A549 (cell line): ENCODE data around the gene SEMA5A. TPM values are rescaled to one million over a fixed set of nuclear protein-coding genes. Genes with fewer than 3 reads are reported as not detected.

Experiments used
- ATAC-seq, 2 experiments: fragments of 200-7000 bp in 1 of 2; fragments of >200 bp in 1 of 2; cut with Nextera tagmentation in 1 of 2; cut with Tn5 transposase in 1 of 2; 3 replicates each; pipeline versions ENCODE4 v1.8.0 to v1.9.1; 2018 to 2020; ENCODE audit warnings: mild to moderate bottlenecking in 1 of 2, moderate library complexity in 1 of 2
- CTCF ChIA-PET: fragments of 300-600 bp; sonication (Branson Sonifier 250); formaldehyde crosslinking; extraction: SDS; loops from one replicate; lab custom pipeline; 2021; ENCODE audit warnings: antibody characterized with exemption, inconsistent platforms; lab: Yijun Ruan, JAX
- POLR2A ChIA-PET: fragments of 350-600 bp; formaldehyde crosslinking; extraction: SDS; loops from one replicate; lab custom pipeline; 2021; ENCODE audit warnings: antibody characterized with exemption, inconsistent platforms; lab: Yijun Ruan, JAX
- DNase-seq, 2 experiments: peaks; one replicate each; pipeline versions ENCODE4 v3.0.0 to v3.0.0-alpha.2; 2011 to 2016; ENCODE audit warnings: low read depth in 1 of 2, low spot score in 1 of 2
- FAIRE-seq: peaks from 2 replicates; lab custom pipeline; 2011; peaks lifted over from hg19 to GRCh38; lab: Jason Lieb, UNC
- H3K27ac ChIP-seq, 2 experiments: fragments of >200 bp; sonication (Bioruptor Twin); formaldehyde crosslinking; 3 replicates each; pipeline ENCODE4 v1.5.1; 2016 to 2017
- H3K4me1 ChIP-seq: fragments of >200 bp; sonication (Bioruptor Twin); formaldehyde crosslinking; 3 replicates; pipeline ENCODE4 v1.6.1; 2016
- H3K4me2 ChIP-seq: fragments of >200 bp; sonication (Bioruptor Twin); formaldehyde crosslinking; 3 replicates; pipeline ENCODE4 v1.6.1; 2016
- H3K4me3 ChIP-seq: fragments of >200 bp; sonication (Bioruptor Twin); formaldehyde crosslinking; 3 replicates; pipeline ENCODE4 v1.5.1; 2016
- H3K9me3 ChIP-seq: fragments of >200 bp; sonication (Bioruptor Twin); formaldehyde crosslinking; 3 replicates; pipeline ENCODE4 v1.6.1; 2016
- CBX8 ChIP-seq: fragments of 200-600 bp; sonication (generic); IDR thresholded peaks from 2 replicates; pipeline ENCODE4 v1.6.1; 2016
- CEBPB ChIP-seq, 2 experiments: fragments of >200 bp in 1 of 2; sonication (Bioruptor Twin) in 1 of 2; formaldehyde crosslinking in 1 of 2; IDR thresholded peaks; 2 replicates each; pipeline ENCODE4 v1.6.1; 2012 to 2016
- EHMT2 ChIP-seq: fragments of 200-600 bp; sonication (generic); IDR thresholded peaks from 2 replicates; pipeline ENCODE4 v1.6.1; 2016; ENCODE audit warnings: antibody characterized with exemption, low read depth, mild to moderate bottlenecking, moderate library complexity
- FOSB ChIP-seq: fragments of 250-450 bp; sonication (Bioruptor Pico); IDR thresholded peaks from 2 replicates; pipeline ENCODE4 v1.5.0; 2020; ENCODE audit warnings: mild to moderate bottlenecking, moderate library complexity
- GATA3 ChIP-seq: IDR thresholded peaks from 2 replicates; pipeline ENCODE4 v1.6.1; 2012; ENCODE audit warnings: borderline replicate concordance
- HEYL ChIP-seq: fragments of 250-450 bp; sonication (Bioruptor Pico); IDR thresholded peaks from 2 replicates; pipeline ENCODE4 v1.8.0; 2021; ENCODE audit warnings: mild to moderate bottlenecking, moderate library complexity
- HOXA7 ChIP-seq: fragments of 250-450 bp; sonication (Bioruptor Pico); IDR thresholded peaks from 2 replicates; pipeline ENCODE4 v1.5.0; 2020; ENCODE audit warnings: mild to moderate bottlenecking, moderate library complexity
- JUNB ChIP-seq: fragments of >200 bp; sonication (Bioruptor Twin); formaldehyde crosslinking; IDR thresholded peaks from 2 replicates; pipeline ENCODE4 v1.6.1; 2016
- KDM1A ChIP-seq: fragments of 200-600 bp; sonication (generic); IDR thresholded peaks from 2 replicates; pipeline ENCODE4 v1.6.1; 2016; ENCODE audit warnings: low read depth, mild to moderate bottlenecking
- MAFK ChIP-seq: fragments of 450-650 bp; IDR thresholded peaks from 2 replicates; pipeline ENCODE4 v1.6.1; 2014; ENCODE audit not compliant: partially characterized antibody
- NFE2L2 ChIP-seq: fragments of 150-350 bp; conservative IDR thresholded peaks from 2 replicates; pipeline ENCODE4 v1.6.1; 2014; ENCODE audit warnings: low read length
- RAD21 ChIP-seq, 2 experiments: fragments of >200 bp in 1 of 2; sonication (Bioruptor Twin) in 1 of 2; formaldehyde crosslinking in 1 of 2; IDR thresholded peaks in 1 of 2; conservative IDR thresholded peaks in 1 of 2; 2 replicates in 1 of 2; 3 replicates in 1 of 2; pipeline ENCODE4 v1.6.1; 2012 to 2018; ENCODE audit warnings: inconsistent platforms in 1 of 2
- SREBF2 ChIP-seq: fragments of 450-650 bp; IDR thresholded peaks from 2 replicates; pipeline ENCODE4 v1.6.1; 2014; ENCODE audit warnings: mild to moderate bottlenecking, moderate library complexity
- ZC3H11A ChIP-seq: fragments of 450-650 bp; IDR thresholded peaks from 2 replicates; pipeline ENCODE4 v1.6.1; 2014; ENCODE audit warnings: antibody characterized with exemption, mild to moderate bottlenecking
- ZFP36 ChIP-seq: fragments of 450-650 bp; IDR thresholded peaks from 2 replicates; pipeline ENCODE4 v1.6.1; 2014; ENCODE audit warnings: borderline replicate concordance; ENCODE audit not compliant: partially characterized antibody
- ZNF302 ChIP-seq: fragments of 250-450 bp; sonication (Bioruptor Pico); IDR thresholded peaks from 2 replicates; pipeline ENCODE4 v1.9.0; 2021; ENCODE audit warnings: inconsistent platforms, mild to moderate bottlenecking, moderate library complexity
- whole genome bisulfite sequencing: methylation state at CpG from one replicate; pipeline ENCODE4 v1.1.6; 2017; ENCODE audit errors: missing lambda C conversion rate; 5-methylcytosine and 5-hydroxymethylcytosine counted together
- polyA plus RNA-seq, 4 experiments: library from polyadenylated mRNA; depleted of rRNA in 3 of 4; stranded (reverse); fragments of >200 nt; fragmentation: RNase III in 1 of 4; extraction: RNeasy Plus Mini Kit Qiagen cat#74134 plus additional on column Dnase treatment in 1 of 4; gene quantifications; 2 replicates in 3 of 4; 3 replicates in 1 of 4; pipeline ENCODE4 v1.2.3, GENCODE V29; 2011 to 2017
- TF ChIP-seq, protein P1 (sequence below): IDR thresholded peaks from 2 replicates; pipeline ENCODE4 v1.6.1; 2012; ENCODE audit warnings: low read depth, borderline replicate concordance
- TF ChIP-seq, protein P2 (sequence below): fragments of 250-450 bp; sonication (Bioruptor Pico); IDR thresholded peaks from 2 replicates; pipeline ENCODE4 v1.5.0; 2021; ENCODE audit warnings: mild to moderate bottlenecking, moderate library complexity, borderline replicate concordance
- TF ChIP-seq, protein P3 (sequence below): fragments of 200-600 bp; sonication (generic); IDR thresholded peaks from 2 replicates; pipeline ENCODE4 v1.6.1; 2016; ENCODE audit warnings: antibody characterized with exemption, mild to moderate bottlenecking, moderate library complexity
- TF ChIP-seq, protein P4 (sequence below): fragments of 250-450 bp; sonication (Bioruptor Pico); IDR thresholded peaks from 2 replicates; pipeline ENCODE4 v1.5.0; 2020; ENCODE audit warnings: low read depth, mild to moderate bottlenecking, moderate library complexity
- TF ChIP-seq, protein P5 (sequence below): fragments of >200 bp; sonication (Bioruptor Twin); formaldehyde crosslinking; IDR thresholded peaks from 3 replicates; pipeline ENCODE4 v1.6.1; 2016

Gene SEMA5A
- polyA plus RNA-seq, 2 of the 4 experiments (the other 2 are of a cell fraction), result not detected

DNA sequence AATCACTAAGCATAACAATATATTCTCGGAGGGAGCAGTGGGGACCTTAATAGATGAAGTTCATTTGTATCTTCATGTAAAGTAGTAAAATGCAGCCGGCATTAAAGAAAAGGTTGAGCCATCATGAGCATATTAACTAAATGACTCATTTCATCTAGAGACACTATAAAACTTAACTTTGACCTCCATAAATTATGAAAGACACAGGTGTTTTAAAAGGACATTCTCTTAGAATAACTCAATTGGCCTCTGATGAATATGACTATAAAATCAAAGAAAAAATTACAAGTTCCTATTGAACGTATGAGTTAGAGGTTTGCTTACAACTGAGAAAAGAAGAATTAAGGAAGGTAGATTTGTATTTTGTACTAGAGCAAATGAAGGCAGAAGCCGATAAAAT is 220.3 kb downstream of the SEMA5A start:
- no peak overlapping the region for H3K4me2 ChIP-seq
- ATAC-seq (no peak), FAIRE-seq (no peak)
- POLR2A ChIA-PET, result no interaction called here
- CTCF ChIA-PET, result interaction anchor here (0.9 kb wide), 1 partner anchor 268 kb away, joined by 5 read pairs; no protein-coding TSS in a partner anchor
- TF ChIP-seq EHMT2, result no peak
- TF ChIP-seq ZFP36, result no peak
- TF ChIP-seq, protein P1, sequence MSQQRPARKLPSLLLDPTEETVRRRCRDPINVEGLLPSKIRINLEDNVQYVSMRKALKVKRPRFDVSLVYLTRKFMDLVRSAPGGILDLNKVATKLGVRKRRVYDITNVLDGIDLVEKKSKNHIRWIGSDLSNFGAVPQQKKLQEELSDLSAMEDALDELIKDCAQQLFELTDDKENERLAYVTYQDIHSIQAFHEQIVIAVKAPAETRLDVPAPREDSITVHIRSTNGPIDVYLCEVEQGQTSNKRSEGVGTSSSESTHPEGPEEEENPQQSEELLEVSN, result no peak
- TF ChIP-seq RAD21 (conservative IDR thresholded peaks at IDR 0.05 in 1 of 2, IDR thresholded peaks at IDR 0.05 in 1 of 2), result no peak
- no peak for TF ChIP-seq KDM1A
- TF ChIP-seq JUNB, result no peak
- TF ChIP-seq, all 56 proteins: peak for 0
- DNase-seq, result no peak
- H3K4me1 ChIP-seq, result no peaks in the 10 kb centered on the region
- H3K27ac ChIP-seq, result no peak overlapping the region
- H3K9me3 ChIP-seq, result no peaks in the 10 kb centered on the region
- 2% methylated on average over 4 of the region's 4 CpGs for WGBS
- no peak overlapping the region for H3K4me3 ChIP-seq

DNA sequence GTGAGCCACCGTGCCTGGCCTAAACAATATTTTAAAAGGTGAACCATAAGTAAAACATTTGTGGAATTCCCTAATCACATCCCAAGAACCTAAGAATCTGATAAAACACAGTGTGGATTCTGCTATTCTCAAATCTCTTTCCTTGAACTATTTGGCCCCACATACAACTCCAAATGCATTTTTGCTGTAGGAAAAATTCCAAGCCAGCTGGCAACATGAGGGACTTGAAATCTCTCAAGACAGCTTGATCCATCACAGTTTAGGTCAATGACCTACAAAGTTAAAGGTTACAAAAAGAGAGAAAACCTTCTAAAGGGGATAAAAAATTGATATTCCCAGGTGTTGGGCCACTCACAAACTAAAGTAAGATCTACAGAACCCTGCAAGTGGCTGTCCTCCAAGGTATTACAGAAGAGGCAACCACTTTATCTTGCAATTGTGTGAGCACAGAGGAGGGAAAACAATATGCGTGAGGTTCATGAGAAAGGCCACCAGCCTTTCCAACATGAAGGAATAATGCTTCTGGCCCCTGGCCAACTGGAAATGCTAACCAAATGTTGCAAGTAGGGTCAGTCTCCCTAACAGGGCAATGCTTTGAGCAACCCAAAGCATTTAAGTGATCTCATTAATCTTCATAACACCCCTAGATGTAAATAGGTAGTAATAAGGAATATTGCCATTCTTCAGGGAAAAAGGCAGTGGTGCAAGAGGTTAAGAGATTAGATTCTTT is 221.4 kb downstream of the SEMA5A start:
- FAIRE-seq, result no peak
- 32% methylated on average over 2 of the region's 2 CpGs for WGBS
- ChIA-PET CTCF (interaction anchor here (0.9 kb wide), 1 partner anchor 269 kb away, joined by 5 read pairs; no protein-coding TSS in a partner anchor), POLR2A (no interaction called here)
- DNase-seq, result no peak
- no peak overlapping the region for H3K27ac ChIP-seq
- H3K4me3 ChIP-seq, result no peak overlapping the region
- TF ChIP-seq RAD21 (conservative IDR thresholded peaks at IDR 0.05 in 1 of 2, IDR thresholded peaks at IDR 0.05 in 1 of 2), result no peak
- TF ChIP-seq CEBPB (IDR thresholded peaks at IDR 0.05), result no peak
- no peak for TF ChIP-seq JUNB
- TF ChIP-seq ZC3H11A, result no peak
- no peak for TF ChIP-seq ZNF302 (CRISPR knock-in tag)
- TF ChIP-seq SREBF2, result no peak
- no peak for TF ChIP-seq GATA3
- no peak for ATAC-seq
- no peaks in the 10 kb centered on the region for H3K9me3 ChIP-seq
- no peaks in the 10 kb centered on the region for H3K4me1 ChIP-seq
- no peak overlapping the region for H3K4me2 ChIP-seq

DNA sequence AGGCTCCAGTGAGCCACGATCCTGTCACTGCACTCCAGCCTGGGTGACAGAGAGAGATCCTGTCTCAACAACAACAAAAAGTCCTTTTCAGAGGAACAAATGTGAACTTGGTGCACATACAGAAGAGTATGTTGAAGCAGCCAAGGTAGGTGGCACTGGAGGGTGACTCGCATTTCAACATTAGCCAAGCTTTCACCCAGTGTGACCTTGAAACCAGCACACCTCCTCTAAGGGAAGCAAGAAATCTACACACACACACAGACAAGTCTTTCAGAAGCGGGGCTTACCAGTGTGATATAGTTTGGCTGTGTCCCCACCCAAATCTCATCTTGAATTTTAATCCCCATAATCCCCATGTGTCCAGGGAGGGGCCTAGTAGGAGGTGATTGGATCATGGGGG is 225.2 kb downstream of the SEMA5A start:
- CTCF ChIA-PET, result no interaction called here
- FAIRE-seq, result no peak
- no peak for ATAC-seq
- no peaks in the 10 kb centered on the region for H3K4me1 ChIP-seq
- no peak for DNase-seq
- no peak overlapping the region for H3K4me3 ChIP-seq
- H3K4me2 ChIP-seq, result no peak overlapping the region
- TF ChIP-seq HOXA7 (CRISPR knock-in tag), result no peak
- no peak for TF ChIP-seq FOSB
- TF ChIP-seq, protein P2, sequence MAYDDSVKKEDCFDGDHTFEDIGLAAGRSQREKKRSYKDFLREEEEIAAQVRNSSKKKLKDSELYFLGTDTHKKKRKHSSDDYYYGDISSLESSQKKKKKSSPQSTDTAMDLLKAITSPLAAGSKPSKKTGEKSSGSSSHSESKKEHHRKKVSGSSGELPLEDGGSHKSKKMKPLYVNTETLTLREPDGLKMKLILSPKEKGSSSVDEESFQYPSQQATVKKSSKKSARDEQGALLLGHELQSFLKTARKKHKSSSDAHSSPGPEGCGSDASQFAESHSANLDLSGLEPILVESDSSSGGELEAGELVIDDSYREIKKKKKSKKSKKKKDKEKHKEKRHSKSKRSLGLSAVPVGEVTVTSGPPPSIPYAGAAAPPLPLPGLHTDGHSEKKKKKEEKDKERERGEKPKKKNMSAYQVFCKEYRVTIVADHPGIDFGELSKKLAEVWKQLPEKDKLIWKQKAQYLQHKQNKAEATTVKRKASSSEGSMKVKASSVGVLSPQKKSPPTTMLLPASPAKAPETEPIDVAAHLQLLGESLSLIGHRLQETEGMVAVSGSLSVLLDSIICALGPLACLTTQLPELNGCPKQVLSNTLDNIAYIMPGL (CRISPR knock-in tag), result no peak
- no peak for TF ChIP-seq CEBPB (IDR thresholded peaks at IDR 0.05)
- TF ChIP-seq CBX8, result no peak
- TF ChIP-seq, protein P3, sequence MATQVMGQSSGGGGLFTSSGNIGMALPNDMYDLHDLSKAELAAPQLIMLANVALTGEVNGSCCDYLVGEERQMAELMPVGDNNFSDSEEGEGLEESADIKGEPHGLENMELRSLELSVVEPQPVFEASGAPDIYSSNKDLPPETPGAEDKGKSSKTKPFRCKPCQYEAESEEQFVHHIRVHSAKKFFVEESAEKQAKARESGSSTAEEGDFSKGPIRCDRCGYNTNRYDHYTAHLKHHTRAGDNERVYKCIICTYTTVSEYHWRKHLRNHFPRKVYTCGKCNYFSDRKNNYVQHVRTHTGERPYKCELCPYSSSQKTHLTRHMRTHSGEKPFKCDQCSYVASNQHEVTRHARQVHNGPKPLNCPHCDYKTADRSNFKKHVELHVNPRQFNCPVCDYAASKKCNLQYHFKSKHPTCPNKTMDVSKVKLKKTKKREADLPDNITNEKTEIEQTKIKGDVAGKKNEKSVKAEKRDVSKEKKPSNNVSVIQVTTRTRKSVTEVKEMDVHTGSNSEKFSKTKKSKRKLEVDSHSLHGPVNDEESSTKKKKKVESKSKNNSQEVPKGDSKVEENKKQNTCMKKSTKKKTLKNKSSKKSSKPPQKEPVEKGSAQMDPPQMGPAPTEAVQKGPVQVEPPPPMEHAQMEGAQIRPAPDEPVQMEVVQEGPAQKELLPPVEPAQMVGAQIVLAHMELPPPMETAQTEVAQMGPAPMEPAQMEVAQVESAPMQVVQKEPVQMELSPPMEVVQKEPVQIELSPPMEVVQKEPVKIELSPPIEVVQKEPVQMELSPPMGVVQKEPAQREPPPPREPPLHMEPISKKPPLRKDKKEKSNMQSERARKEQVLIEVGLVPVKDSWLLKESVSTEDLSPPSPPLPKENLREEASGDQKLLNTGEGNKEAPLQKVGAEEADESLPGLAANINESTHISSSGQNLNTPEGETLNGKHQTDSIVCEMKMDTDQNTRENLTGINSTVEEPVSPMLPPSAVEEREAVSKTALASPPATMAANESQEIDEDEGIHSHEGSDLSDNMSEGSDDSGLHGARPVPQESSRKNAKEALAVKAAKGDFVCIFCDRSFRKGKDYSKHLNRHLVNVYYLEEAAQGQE, result no peak
- TF ChIP-seq ZNF302 (CRISPR knock-in tag), result no peak
- TF ChIP-seq, protein P4, sequence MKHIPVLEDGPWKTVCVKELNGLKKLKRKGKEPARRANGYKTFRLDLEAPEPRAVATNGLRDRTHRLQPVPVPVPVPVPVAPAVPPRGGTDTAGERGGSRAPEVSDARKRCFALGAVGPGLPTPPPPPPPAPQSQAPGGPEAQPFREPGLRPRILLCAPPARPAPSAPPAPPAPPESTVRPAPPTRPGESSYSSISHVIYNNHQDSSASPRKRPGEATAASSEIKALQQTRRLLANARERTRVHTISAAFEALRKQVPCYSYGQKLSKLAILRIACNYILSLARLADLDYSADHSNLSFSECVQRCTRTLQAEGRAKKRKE, result no peak
- TF ChIP-seq, protein P5, sequence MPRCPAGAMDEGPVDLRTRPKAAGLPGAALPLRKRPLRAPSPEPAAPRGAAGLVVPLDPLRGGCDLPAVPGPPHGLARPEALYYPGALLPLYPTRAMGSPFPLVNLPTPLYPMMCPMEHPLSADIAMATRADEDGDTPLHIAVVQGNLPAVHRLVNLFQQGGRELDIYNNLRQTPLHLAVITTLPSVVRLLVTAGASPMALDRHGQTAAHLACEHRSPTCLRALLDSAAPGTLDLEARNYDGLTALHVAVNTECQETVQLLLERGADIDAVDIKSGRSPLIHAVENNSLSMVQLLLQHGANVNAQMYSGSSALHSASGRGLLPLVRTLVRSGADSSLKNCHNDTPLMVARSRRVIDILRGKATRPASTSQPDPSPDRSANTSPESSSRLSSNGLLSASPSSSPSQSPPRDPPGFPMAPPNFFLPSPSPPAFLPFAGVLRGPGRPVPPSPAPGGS, result no peak
- no peak for TF ChIP-seq MAFK
- no peak for TF ChIP-seq NFE2L2
- TF ChIP-seq HEYL (CRISPR knock-in tag), result no peak
- TF ChIP-seq, all 56 proteins: peak for 0
- H3K9me3 ChIP-seq, result no peaks in the 10 kb centered on the region
- POLR2A ChIA-PET, result no interaction called here
- 2% methylated on average over 3 of the region's 3 CpGs for WGBS
- H3K27ac ChIP-seq, result no peak overlapping the region
